ENCODE data around the gene OTUD1.

Gene OTUD1

DNA sequence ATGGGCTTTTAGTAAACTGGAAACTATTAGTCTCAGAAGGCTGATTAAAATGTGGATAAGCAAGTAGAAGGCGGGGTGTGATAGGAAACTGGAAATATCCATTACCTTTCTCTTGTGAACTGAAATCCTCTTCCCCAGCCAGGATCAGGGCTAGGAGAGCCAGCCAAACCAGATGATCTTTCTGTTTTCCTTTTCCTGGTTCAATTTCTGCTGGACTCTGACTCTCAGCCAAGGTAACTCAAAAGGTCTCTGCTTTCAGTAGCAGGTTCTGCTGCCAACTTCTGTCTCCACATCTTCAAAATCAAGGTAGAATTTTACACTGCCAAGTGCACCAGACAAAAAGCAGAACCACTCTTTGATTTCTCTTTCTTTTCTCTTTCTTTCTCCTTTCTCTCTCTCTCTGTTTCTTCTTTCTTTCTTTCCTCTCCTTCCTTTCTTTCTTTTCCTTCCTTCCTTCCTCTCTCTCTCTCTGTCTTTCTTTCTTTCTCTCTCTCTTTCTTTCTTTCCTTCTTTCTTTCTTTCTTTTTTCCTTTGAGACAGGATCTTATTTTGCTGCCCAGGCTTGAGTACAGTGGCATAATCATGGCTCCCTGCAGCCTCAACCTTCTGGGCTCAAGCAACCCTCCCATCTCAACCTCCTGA lies 30.8 kb downstream of the OTUD1 start:
- DNase-seq, result no peak

DNA sequence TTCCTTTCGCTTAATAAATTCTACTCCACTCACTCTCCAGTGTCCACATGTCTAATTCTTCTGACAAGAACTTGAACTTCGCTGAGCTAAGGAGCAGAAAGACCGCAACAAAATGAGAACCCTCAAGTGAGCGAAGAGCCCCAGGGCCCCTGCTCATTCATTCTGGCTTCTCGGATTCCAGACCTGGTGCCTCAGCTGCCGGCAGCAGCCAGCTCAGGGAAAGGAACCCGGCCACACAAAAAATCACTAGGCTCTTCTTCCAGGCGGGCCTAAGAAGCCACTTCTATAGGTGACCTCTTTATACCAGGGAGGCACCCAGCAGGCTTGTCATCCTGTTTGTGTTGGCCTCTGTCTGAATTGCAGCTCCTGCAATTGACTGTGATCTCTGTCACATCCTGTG lies 33.3 kb downstream of the OTUD1 start:
- no peak for DNase-seq

DNA sequence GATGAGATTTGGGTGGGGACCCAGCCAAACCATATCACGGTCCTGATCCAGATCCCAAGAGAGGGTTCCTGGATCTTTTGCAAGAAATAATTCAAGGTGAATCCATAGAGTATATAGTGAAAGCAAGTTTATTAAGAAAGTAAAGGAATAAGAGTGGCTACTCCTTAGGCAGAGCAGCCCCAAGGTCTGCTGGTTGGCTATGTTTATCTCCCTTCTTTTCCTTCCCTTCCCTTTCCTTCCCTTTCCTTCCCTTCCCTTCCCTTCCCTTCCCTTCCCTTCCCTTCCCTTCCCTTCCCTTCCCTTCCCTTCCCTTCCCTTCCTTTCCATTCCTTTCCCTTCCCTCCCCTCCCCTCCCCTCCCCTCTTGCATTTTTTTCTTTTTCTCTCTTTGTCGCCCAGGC lies 35.2 kb downstream of the OTUD1 start:
- DNase-seq, result no peak

DNA sequence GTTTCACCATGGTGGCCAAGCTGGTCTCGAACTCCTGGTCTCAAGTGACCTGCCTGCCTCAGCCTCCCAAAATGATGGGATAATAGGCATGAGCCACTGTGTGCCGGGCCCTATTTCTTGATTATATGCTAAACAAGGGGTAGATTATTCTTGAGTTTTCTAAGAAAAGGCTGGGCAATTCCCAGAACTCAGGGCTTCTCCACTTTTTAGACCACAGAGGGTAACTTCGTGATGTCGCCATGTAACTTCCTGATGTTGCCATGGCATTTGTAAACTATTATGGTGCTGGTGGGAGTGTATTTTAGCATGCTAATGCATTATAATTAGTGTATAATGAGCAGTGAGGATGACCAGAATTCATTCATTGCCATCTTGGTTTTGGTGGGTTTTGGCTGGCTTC lies 35.8 kb downstream of the OTUD1 start:
- DNase-seq, result no peak

DNA sequence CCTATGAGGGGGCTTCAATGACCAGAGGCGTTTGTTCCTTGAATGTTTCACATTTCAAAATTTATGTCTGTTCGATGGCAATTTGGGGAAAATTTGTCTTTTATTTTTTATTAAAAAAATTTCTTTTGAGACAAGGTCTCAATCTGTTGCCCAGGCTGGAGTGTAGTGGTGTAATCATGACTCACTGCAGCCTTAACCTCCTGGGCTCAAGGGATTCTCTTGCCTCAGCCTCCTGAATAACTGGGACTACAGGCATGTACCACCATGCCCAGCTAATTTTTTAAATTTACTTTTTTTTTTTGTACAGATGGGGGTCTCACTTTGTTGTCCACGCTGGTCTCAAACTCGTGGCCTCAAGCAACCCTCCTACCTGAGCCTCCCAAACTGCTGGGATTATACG lies 39.7 kb downstream of the OTUD1 start:
- DNase-seq, result no peak

DNA sequence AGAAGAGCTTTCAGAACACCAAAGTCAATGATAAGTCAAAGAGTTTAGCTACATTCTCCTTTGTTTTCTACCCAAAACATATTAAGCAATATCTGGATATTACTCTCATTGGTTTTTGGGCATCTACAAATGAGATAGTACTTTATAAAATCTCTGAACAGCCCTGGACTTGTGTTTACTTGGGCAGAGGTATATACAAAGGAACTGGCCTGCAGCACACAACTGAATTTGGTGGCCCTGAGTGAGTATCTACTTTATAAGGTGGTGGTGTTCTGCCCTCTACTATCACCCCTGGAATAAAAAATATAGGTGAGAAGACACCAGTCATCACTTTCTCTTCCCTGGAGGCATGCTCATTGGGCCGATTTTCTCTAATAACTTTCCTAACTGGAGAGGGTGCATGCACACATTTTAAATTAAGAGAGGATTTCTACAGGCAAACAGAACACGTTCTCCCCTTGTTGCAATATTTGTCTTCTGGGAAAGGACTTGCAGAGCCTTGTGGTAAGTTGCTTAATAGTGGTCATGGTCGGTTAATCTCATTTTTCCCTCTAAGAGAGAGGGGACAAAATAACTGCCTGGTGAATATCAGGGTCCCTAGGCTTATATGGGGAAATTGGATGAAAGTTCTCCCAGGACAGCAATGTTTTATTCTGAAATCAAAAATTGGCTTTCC lies 41.1 kb downstream of the OTUD1 start:
- DNase-seq, result no peak

DNA sequence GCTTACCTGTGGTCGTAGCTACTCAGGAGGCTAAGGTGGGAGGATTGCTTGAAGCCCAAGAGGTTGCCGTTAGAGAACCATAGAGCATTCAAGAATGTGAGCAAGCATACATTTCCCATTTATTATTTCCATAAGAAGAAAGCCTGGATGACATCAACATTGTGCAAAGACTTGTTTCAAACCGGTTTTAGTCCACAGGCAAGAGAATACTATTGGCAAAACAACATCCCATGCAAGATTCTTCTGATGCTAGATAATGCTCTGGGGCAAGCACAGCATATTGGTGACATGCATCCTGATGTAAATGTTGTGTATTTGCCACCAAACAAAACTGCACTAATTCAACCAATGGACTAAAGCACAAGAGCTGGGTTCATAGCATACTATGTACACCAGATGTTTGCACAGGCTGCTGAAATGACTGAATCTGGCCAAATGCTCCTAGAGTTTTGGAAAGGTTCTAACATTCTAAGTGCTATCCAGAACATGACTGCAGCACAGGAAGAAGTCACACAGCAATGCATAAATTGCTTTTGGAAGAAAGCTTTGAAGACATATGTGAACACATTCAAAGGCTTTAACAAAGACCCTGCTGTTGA lies 42.6 kb downstream of the OTUD1 start:
- no peak for DNase-seq

DNA sequence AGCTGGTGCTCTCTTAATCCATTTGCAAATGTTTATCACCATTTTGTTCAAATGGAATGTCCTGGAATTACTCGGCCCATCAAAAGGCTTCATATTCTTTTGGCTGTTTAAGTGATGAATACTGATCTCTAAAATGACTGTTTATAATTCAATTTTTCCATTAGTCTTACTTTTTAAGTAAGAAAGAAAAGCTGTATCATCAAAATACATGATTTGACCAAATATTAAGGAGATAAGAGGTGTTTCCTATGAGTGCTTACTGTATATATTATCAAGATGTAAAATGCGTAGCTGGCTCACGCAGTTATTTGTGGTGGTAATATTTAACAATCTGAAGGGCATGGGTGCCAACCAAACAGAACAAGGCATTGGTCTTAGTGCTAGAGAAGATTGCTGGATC lies 51.2 kb downstream of the OTUD1 start:
- DNase-seq, result no peak

All from retina (tissue), 1 donor.